GM18861 (cell line): ENCODE data around the gene IRX4.

Experiments
- ATAC-seq: cut with Tn5 transposase; IDR thresholded peaks from one replicate; pipeline ENCODE4 v1.9.1; 2021; ENCODE audit not compliant: unreplicated experiment

Gene IRX4

GRCh38 chr5:1914471-1914870, 31.7 kb upstream of the IRX4 start:
- ATAC-seq = no peak

- no peak for ATAC-seq
Measured at GRCh38 chr5:1913578-1913977, 30.9 kb upstream of the IRX4 start.

GRCh38 chr5:1912951-1913565, 30.3 kb upstream of the IRX4 start:
- no peak for ATAC-seq

GRCh38 chr5:1911773-1912235, 29.1 kb upstream of the IRX4 start:
- no peak for ATAC-seq

- no peak for ATAC-seq
Measured at GRCh38 chr5:1910861-1911772, 28.4 kb upstream of the IRX4 start.

- no peak for ATAC-seq
Measured at GRCh38 chr5:1910081-1910760, 27.5 kb upstream of the IRX4 start.

- no peak for ATAC-seq
Measured at GRCh38 chr5:1909346-1909985, 26.7 kb upstream of the IRX4 start.

GRCh38 chr5:1908931-1909330, 26.2 kb upstream of the IRX4 start:
- no peak for ATAC-seq

- no peak for ATAC-seq
Measured at GRCh38 chr5:1907616-1908015, 24.9 kb upstream of the IRX4 start.

- no peak for ATAC-seq
Measured at GRCh38 chr5:1905108-1905507, 22.4 kb upstream of the IRX4 start.

GRCh38 chr5:1901983-1902382, 19.3 kb upstream of the IRX4 start:
- no peak for ATAC-seq

- no peak for ATAC-seq
Measured at GRCh38 chr5:1901061-1901460, 18.3 kb upstream of the IRX4 start.

GRCh38 chr5:1899201-1899600, 16.5 kb upstream of the IRX4 start:
- no peak for ATAC-seq

- ATAC-seq = no peak
Measured at GRCh38 chr5:1897816-1898450, 15.2 kb upstream of the IRX4 start.

GRCh38 chr5:1897386-1897785, 14.7 kb upstream of the IRX4 start:
- no peak for ATAC-seq

GRCh38 chr5:1896602-1897376, 14.1 kb upstream of the IRX4 start:
- ATAC-seq = no peak

GRCh38 chr5:1895739-1896420, 13.2 kb upstream of the IRX4 start:
- ATAC-seq = no peak

- no peak for ATAC-seq
Measured at GRCh38 chr5:1894243-1894642, 11.5 kb upstream of the IRX4 start.

- no peak for ATAC-seq
Measured at GRCh38 chr5:1893754-1894153, 11.0 kb upstream of the IRX4 start.
